ENCODE results near the gene APCDD1. TPM values are rescaled to one million over a fixed set of nuclear protein-coding genes. Genes with fewer than 3 reads are reported as not detected.

APCDD1 gene
- total and polyA plus RNA-seq, 2 experiments from 2014 or later, result 69.6 to 114 TPM

DNA sequence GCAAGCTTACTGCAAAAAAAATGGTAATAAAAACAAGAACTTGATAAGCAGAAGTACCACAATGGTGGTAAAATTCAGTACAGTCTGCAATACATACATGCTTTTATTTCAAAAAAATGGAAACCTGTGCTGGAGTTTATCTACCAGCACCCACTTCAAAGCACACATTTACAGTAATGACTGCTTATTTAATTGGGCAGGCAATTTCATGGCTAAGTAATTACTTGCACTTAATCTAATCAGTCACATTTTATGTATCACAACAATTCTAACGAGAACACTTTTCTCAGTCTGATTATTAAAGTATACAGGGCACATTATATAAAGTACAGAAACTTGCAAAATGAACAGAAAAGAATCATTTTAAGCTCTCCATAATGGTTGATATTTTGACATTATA is 5.2 kb downstream of the APCDD1 start:
- Histone ChIP-seq H3K4me2 (no peak overlapping the region), H3K4me3 (no peak overlapping the region), H2AFZ (no peak overlapping the region), H3K79me2 (peaks cover 90% of the 10 kb centered on the region), H4K20me1 (ENCODE audit: insufficient read depth, poor library complexity, severe bottlenecking) (no peaks in the 10 kb centered on the region), H3K4me1 (ENCODE audit: insufficient read depth) (peaks cover 14% of the 10 kb centered on the region), H3K36me3 (replicated peaks; ENCODE audit: insufficient read depth, low read depth) (no peaks in the 10 kb centered on the region), H3K9me2 (replicated peaks; ENCODE audit: insufficient read depth) (no peaks in the 10 kb centered on the region), H3K9me3 (ENCODE audit: low read depth) (no peaks in the 10 kb centered on the region), H3K27me3 (no peaks in the 10 kb centered on the region), H3K27ac (no peak overlapping the region)
- no peak for DNase-seq (ENCODE audit: low spot score)
- 79% methylated on average over 1 of the region's 1 CpG for WGBS (ENCODE audit: low lambda C conversion rate, missing lambda C conversion rate)
- TF ChIP-seq CTCF (IDR thresholded peaks at IDR 0.05; ENCODE audit: poor library complexity), result no peak
- TF ChIP-seq EZH2 (IDR thresholded peaks at IDR 0.05; ENCODE audit: borderline replicate concordance), result no peak

DNA sequence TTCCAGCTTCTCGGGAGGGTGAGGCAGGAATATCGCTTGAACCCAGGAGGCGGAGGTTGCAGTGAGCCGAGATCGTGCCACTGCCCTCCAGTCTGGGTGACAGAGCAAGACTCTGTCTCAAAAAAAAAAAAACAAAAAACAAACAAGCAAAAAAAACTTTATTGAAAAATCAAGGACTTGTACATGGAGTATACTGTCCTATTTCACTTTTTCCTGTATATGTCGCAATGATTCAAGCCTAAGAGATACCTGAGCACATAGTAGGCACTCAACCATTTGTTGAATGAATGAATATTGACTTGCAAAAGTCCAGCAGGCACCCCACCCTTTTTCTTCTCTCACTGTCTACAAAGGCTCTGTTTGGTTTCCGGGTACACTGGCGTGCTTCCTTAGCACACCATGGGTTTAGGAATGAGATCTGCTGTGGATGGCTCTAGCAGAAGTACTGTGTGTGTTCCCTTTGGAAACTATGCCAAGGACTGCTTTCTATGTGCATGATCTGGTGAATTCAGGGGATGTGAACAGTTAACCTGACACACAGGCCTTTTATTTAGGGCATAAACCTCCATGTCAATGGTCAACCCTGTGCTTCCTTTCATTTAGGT is 6.1 kb downstream of the APCDD1 start:
- no peak for DNase-seq (ENCODE audit: low spot score)
- TF ChIP-seq CTCF (IDR thresholded peaks at IDR 0.05; ENCODE audit: poor library complexity) (no peak), EZH2phosphoT487 (IDR thresholded peaks at IDR 0.05; ENCODE audit: low read depth, severe bottlenecking, unreplicated experiment) (no peak), EZH2 (IDR thresholded peaks at IDR 0.05; ENCODE audit: borderline replicate concordance) (no peak)
- Histone ChIP-seq H3K4me3 (no peak overlapping the region), H3K36me3 (replicated peaks; ENCODE audit: insufficient read depth, low read depth) (no peaks in the 10 kb centered on the region), H3K9me3 (ENCODE audit: low read depth) (no peaks in the 10 kb centered on the region), H3K27me3 (no peaks in the 10 kb centered on the region), H3K27ac (no peak overlapping the region), H3K79me2 (peaks cover 96% of the 10 kb centered on the region), H3K9me2 (replicated peaks; ENCODE audit: insufficient read depth) (no peaks in the 10 kb centered on the region), H3K4me1 (ENCODE audit: insufficient read depth) (peaks cover 14% of the 10 kb centered on the region), H4K20me1 (ENCODE audit: insufficient read depth, poor library complexity, severe bottlenecking) (no peaks in the 10 kb centered on the region), H2AFZ (no peak overlapping the region), H3K4me2 (no peak overlapping the region)
- 96% methylated on average over 8 of the region's 8 CpGs for WGBS (ENCODE audit: low lambda C conversion rate, missing lambda C conversion rate)

DNA sequence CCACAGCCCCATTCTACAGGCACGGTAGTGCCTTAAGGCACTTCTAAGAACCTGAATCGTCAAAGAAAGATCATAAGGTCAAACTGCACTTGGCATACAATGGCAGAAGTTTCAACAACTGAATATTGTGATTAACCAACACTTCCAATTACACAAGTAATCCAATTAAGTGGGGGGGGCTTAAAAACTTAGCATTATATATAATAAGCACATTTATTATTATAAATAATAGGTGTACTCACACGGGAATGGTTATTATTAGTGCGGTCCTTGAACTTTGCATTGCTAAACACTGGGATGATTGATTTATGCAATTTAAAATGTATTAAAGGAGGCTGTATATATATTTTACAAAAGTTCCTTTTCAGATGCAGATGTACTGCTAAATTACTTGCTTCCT is 7.6 kb downstream of the APCDD1 start:
- DNase-seq (ENCODE audit: low spot score), result no peak
- 95% methylated on average over 4 of the region's 4 CpGs for WGBS (ENCODE audit: low lambda C conversion rate, missing lambda C conversion rate)
- H3K4me3 ChIP-seq, result no peak overlapping the region
- H3K27me3 ChIP-seq, result no peaks in the 10 kb centered on the region
- H3K9me2 ChIP-seq (replicated peaks; ENCODE audit: insufficient read depth), result no peaks in the 10 kb centered on the region
- no peak overlapping the region for H3K27ac ChIP-seq
- no peaks in the 10 kb centered on the region for H3K36me3 ChIP-seq (replicated peaks; ENCODE audit: insufficient read depth, low read depth)
- no peaks in the 10 kb centered on the region for H4K20me1 ChIP-seq (ENCODE audit: insufficient read depth, poor library complexity, severe bottlenecking)
- TF ChIP-seq EZH2phosphoT487 (IDR thresholded peaks at IDR 0.05; ENCODE audit: low read depth, severe bottlenecking, unreplicated experiment), result no peak
- TF ChIP-seq EZH2 (IDR thresholded peaks at IDR 0.05; ENCODE audit: borderline replicate concordance), result no peak
- TF ChIP-seq CTCF (IDR thresholded peaks at IDR 0.05; ENCODE audit: poor library complexity), result no peak
- no peak overlapping the region for H2AFZ ChIP-seq
- H3K9me3 ChIP-seq (ENCODE audit: low read depth), result no peaks in the 10 kb centered on the region
- H3K4me2 ChIP-seq, result no peak overlapping the region
- peaks cover 92% of the 10 kb centered on the region for H3K79me2 ChIP-seq
- H3K4me1 ChIP-seq (ENCODE audit: insufficient read depth), result peaks cover 14% of the 10 kb centered on the region

GRCh38 chr18:10462597-10462996 is 8.2 kb downstream of the APCDD1 start:
- Histone ChIP-seq H3K79me2 (peaks cover 87% of the 10 kb centered on the region), H3K27ac (no peak overlapping the region), H3K9me3 (ENCODE audit: low read depth) (no peaks in the 10 kb centered on the region), H4K20me1 (ENCODE audit: insufficient read depth, poor library complexity, severe bottlenecking) (no peaks in the 10 kb centered on the region), H3K4me1 (ENCODE audit: insufficient read depth) (peaks cover 12% of the 10 kb centered on the region), H3K36me3 (replicated peaks; ENCODE audit: insufficient read depth, low read depth) (no peaks in the 10 kb centered on the region), H2AFZ (no peak overlapping the region), H3K4me3 (no peak overlapping the region), H3K9me2 (replicated peaks; ENCODE audit: insufficient read depth) (no peaks in the 10 kb centered on the region), H3K27me3 (no peaks in the 10 kb centered on the region), H3K4me2 (no peak overlapping the region)
- DNase-seq (ENCODE audit: low spot score), result no peak
- WGBS (ENCODE audit: low lambda C conversion rate, missing lambda C conversion rate), result 96% methylated on average over 2 of the region's 2 CpGs
- TF ChIP-seq CTCF (IDR thresholded peaks at IDR 0.05; ENCODE audit: poor library complexity), result no peak
- TF ChIP-seq EZH2 (IDR thresholded peaks at IDR 0.05; ENCODE audit: borderline replicate concordance), result no peak
- TF ChIP-seq EZH2phosphoT487 (IDR thresholded peaks at IDR 0.05; ENCODE audit: low read depth, severe bottlenecking, unreplicated experiment), result no peak

Data from hepatocyte (in vitro differentiated cells).